Mesodermal cell (in vitro differentiated cells): ENCODE data around the gene FCN1.

Source experiments
- H3K27ac ChIP-seq: 2 replicates; pipeline ENCODE4 v1.7.0; 2013; ENCODE audit warnings: mild to moderate bottlenecking, low read depth, low read length, moderate library complexity; ENCODE audit not compliant: severe bottlenecking
- H3K36me3 ChIP-seq: 2 replicates; pipeline ENCODE4 v1.7.1; 2013; ENCODE audit warnings: mild to moderate bottlenecking, low read length, moderate library complexity; ENCODE audit not compliant: control insufficient read depth, insufficient read depth
- H3K4me1 ChIP-seq: one replicate; pipeline ENCODE4 v1.7.1; 2013; ENCODE audit warnings: mild to moderate bottlenecking, low read length; ENCODE audit not compliant: insufficient read depth, control insufficient read depth, poor library complexity, severe bottlenecking
- H3K4me3 ChIP-seq: 2 replicates; pipeline ENCODE4 v1.7.0; 2013; ENCODE audit warnings: low read length, control low read depth, mild to moderate bottlenecking; ENCODE audit not compliant: insufficient read depth, poor library complexity, severe bottlenecking; ENCODE audit errors: extremely low read depth
- H3K9me3 ChIP-seq: 2 replicates; pipeline ENCODE4 v1.7.1; 2013; ENCODE audit warnings: mild to moderate bottlenecking, low read length, moderate library complexity; ENCODE audit not compliant: control insufficient read depth
- WGBS, 2 experiments: methylation state at CpG; one replicate each; pipeline ENCODE4 v1.1.5; 2013; ENCODE audit warnings: missing lambda C conversion rate in 2 of 2; ENCODE audit not compliant: insufficient coverage in 2 of 2; 5-methylcytosine and 5-hydroxymethylcytosine counted together

FCN1 gene

DNA sequence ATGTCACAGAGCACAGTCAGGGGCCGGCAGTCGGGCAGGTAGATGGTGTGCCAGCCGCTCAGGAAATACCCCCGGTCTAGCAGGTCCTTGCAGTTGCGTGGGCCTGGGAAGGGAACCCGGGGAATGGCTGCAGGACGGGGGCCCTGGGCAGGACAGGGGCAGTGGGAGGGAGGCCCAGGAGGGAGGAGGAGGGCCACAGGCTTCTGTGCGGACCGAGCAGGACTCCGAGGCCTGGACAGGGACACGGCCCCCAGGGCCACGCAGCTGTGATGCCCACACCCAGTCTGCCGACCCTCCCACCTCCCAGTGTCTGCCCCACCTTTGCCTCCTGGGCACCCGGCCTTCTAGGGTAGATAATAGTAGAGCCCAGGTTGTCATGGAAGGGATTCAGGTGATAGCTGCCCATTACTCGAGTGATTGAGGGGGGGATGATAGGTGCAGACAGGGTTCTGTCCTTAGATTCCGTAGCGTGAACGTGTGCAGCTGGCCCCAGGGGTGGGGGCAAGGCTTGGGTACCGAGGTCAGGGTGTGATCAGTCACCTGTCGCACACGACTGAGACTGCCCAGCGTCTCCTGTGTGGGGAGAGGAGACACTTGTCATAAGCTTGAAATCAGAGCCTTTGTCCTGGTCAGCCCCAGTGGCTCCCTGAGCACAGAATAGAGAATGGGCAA lies 4.5 kb downstream of the FCN1 start:
- WGBS, 2 experiments, result 91% methylated on average over 11 to 16 of the region's 22 CpGs
- H3K27ac ChIP-seq, result no peak overlapping the region
- H3K36me3 ChIP-seq, result no peaks in the 10 kb centered on the region
- no peaks in the 10 kb centered on the region for H3K4me1 ChIP-seq
- H3K9me3 ChIP-seq, result no peaks in the 10 kb centered on the region
- H3K4me3 ChIP-seq, result no peak overlapping the region

DNA sequence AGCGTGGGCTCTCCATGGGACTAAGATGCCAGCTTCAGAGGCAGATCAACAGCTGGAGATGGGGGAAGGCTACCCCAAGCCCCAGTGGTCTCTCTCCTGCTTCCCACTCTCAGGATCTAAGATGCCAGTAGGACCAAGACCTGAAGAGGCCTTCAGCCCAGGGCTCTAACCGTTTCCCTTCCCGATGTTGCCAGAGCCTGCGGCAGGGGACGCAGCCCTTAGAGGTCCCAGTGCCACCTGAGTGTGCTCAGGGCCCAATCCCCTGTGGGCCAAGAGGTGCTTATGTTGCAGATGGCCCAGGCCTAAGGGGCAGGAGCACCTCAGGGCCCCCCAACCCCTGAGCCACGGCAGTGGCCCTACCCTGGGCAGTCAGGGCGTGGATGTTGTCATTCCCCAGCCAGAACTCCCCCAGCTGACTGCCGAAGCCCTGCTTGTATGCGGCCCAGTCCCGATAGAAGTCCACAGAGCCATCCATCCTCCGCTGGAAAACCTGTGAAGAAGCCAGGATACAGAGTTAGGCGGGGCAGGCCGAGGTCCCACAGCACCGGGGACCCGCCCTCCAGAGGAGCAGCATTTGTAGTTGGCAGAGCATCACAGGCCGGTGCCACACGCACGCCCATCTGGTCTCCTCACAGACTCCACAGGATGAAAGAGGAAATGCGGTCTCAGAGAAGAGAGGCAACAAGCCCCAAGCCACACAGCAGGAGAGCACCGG lies 5.4 kb downstream of the FCN1 start:
- WGBS, 2 experiments, result 89 to 91% methylated on average over 15 to 19 of the region's 20 CpGs

DNA sequence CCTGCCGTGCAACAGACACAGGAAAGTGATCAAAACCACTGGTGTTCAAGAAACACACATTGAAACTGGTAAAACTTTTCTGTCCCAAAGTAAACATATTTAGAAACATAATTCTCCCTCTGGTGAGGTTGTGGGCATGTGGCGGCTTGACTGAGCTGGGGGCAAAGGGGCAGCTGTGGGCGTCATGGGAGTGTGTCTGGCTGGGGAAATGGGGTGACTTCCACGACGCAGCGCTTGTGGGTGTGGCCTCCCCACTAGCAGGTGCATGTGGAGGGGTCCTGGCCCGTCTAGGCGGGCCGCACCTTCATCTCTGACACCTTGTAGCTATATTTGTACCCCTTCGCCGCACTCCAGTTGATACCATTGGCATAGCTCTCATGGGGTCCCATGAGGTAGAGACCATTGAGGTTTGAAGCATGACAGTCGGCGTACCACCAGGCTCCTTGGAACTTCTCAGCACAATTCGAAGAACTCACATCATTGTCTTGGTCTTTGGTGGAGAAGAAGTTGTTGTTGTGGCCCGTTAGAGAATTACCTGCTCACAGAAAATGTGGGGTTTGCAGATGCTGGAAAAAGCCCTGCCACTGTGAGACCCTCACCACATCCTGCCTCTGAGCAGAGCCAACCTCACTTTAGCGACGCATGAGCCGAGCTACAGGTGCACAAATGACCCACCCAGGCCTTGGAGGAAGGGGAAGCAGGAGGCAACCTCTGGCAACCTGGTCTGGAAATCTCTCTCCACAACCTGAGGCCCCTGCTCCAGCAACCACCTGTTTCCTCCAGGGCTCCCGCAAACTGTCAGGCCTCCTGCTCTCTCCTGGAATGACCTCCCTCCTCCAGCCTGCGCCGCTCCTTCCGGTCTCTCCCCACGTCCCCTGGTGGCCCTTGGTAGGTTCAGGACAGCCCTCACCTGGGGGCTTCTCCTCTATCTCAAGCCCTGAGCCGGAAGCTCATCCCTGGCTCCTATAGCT lies 7.9 kb downstream of the FCN1 start:
- Histone ChIP-seq H3K4me3 (no peak overlapping the region), H3K36me3 (no peaks in the 10 kb centered on the region), H3K9me3 (no peaks in the 10 kb centered on the region), H3K4me1 (no peaks in the 10 kb centered on the region), H3K27ac (no peak overlapping the region)
- 86 to 87% methylated on average over 19 to 21 of the region's 24 CpGs for WGBS, 2 experiments

More for the DNA sequence above, 5.4 kb downstream of the FCN1 start:
- H3K9me3 ChIP-seq, result no peaks in the 10 kb centered on the region
- H3K4me3 ChIP-seq, result no peak overlapping the region
- no peaks in the 10 kb centered on the region for H3K36me3 ChIP-seq
- no peaks in the 10 kb centered on the region for H3K4me1 ChIP-seq
- H3K27ac ChIP-seq, result no peak overlapping the region

DNA sequence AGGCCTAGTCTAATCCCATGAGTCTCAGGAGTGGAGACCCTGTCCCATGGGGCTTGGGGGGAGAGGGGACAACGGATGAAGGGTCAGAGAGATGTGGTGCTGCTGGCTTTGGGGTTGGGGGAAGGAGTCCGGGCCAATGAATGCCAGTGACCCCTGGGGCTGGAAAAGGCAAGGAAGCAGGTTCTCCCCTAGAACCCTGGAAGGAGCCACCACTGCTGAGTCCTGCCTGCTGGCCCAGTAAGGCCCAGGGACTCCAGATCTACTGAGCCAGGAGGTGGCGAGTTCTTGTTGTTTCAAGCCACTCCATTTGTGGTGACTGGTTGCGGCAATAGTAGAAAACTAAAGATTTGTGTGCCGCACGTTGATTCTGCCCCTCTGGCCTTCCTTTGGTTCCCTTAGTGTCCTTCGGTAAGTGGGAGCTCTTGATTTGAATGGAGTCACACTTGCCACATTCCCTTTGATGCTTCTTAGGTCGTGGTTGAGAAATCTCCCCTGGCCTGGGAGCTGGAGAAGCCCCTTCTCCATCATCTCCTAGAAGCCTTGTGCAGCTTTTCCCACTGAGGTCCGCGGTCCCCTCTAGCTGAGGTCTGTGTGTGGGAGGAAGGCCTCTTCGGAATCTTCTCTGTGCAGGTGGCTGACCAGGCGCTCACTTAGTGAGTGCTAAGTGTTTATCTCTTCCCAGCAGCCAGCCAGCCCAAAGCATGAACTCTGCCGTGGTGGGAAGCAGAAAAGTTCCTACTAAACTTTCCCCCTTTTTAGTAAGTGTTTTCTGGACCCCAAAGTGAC lies 9.0 kb downstream of the FCN1 start:
- H3K4me1 ChIP-seq, result no peaks in the 10 kb centered on the region
- H3K4me3 ChIP-seq, result no peak overlapping the region
- no peaks in the 10 kb centered on the region for H3K9me3 ChIP-seq
- H3K36me3 ChIP-seq, result no peaks in the 10 kb centered on the region
- no peak overlapping the region for H3K27ac ChIP-seq
- 84 to 92% methylated on average over 8 to 10 of the region's 13 CpGs for WGBS, 2 experiments

DNA sequence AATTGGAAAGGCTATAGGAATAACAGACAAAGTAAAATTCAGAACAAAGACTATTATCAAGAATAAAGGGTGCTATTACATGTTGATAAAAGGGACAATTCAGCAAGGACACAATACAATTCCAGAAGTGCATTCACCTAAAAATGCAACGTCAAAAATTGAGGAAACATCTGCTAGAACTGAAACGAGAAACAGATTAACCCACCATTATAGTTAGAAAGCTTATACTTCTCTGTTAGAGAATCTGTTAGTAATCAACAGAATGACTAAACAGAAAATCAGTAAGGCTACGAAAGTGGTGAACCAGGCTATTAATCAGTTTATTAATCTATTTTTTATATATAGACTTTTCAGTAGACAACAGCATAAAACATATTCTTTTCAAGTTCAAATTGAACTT lies 14.8 kb downstream of the FCN1 start:
- WGBS, 2 experiments, result 80% methylated on average over 1 of the region's 3 CpGs; no CpG with 5 or more reads in 1 of the 2 experiments
- Histone ChIP-seq H3K4me3 (no peak overlapping the region), H3K36me3 (no peaks in the 10 kb centered on the region), H3K27ac (no peak overlapping the region), H3K9me3 (no peaks in the 10 kb centered on the region), H3K4me1 (no peaks in the 10 kb centered on the region)

DNA sequence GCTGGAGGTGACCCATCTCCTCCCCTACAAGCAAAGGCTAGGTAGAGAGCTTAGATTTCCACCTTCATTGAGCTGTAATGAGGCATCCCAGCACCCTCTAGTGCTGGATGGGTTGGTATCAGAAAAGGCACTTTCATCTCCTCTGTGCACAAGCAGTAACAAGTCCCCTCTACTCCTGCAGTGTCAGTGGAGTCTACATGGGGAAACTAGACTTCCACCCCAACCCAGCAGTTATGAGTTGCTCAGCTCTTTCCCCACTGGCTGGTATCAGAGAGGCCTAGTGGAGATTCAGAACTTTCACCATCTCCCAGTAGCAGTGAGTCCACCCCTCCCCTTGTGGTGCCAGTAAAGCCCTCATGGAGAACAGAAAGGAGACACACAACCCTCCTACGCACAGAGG lies 17.9 kb downstream of the FCN1 start:
- Histone ChIP-seq H3K27ac (no peak overlapping the region), H3K36me3 (no peaks in the 10 kb centered on the region), H3K4me1 (no peaks in the 10 kb centered on the region), H3K4me3 (no peak overlapping the region), H3K9me3 (peaks cover 2% of the 10 kb centered on the region)
- WGBS, 2 experiments, result no CpG with 5 or more reads among the region's 1 CpG

DNA sequence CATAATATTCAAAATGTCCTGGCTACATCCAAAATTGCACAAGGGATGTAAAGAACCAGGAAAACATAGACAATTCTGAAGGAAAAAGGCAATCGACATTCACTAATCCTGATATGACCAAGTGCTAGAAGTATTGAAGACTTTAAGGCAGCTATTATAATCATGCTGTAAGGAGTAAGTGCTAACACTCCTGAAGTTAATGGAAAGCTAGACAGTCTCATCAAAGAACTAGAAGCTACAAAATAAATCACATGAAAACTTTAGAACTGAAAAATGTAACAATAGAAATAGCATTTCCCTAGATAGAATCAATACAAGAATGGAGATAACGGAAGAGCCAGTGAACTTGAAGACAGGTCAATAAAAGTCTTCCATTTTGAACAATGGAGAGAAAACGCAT lies 18.5 kb downstream of the FCN1 start:
- Histone ChIP-seq H3K27ac (no peak overlapping the region), H3K4me1 (no peaks in the 10 kb centered on the region), H3K9me3 (peaks cover 8% of the 10 kb centered on the region), H3K36me3 (no peaks in the 10 kb centered on the region), H3K4me3 (no peak overlapping the region)
- WGBS, 2 experiments, result no CpG with 5 or more reads among the region's 3 CpGs

DNA sequence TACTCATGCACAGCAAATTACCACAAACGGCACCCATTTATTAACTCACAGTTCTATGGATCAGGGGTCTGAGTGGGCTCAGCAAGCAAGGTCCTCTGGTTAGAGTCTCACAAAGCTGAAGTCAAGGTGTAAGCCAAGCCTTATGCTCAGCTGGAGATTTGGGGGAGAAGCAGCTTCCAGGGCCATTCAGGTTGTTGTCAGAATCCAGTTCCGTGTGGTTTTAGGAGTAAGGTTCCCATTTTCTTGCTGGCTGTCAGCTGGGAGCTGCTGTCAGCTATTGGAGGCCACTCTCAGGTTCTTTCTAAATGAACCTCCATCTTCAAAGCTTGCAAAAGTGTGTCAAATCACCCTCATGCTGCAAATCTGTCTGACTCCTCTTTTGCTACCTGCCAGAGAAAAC lies 19.4 kb downstream of the FCN1 start:
- Histone ChIP-seq H3K4me3 (no peak overlapping the region), H3K36me3 (no peaks in the 10 kb centered on the region), H3K27ac (no peak overlapping the region), H3K4me1 (no peaks in the 10 kb centered on the region), H3K9me3 (peaks cover 9% of the 10 kb centered on the region)
- 100% methylated on average over 1 of the region's 2 CpGs; no CpG with 5 or more reads in 1 of the 2 experiments for WGBS, 2 experiments

DNA sequence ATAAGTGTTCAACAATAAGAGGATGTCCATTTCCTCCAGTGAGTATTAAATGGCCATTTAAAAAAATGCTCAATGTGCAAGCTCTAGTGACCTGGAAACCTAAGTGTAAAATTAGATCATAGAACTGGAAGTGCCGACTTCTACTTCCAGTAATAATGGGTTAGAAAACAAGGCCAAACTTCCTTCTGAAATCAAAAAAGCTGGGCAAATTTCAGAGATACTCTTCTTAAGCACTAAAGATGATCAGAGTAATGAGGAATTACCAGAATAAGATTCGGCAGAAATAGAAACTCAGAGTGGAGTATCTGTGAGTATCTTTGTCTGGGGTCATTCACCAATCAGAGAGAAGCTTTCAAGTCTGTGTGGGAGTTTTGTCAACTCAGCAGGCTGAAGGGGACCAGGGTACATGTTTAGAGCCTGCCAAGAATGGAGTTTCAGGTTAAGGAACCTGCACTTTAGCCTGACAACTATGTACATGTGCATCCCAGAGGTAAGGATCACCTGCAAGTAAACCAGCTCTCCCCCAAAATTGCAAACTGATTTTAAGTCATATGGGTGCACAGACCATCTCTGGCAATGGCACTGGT lies 20.0 kb downstream of the FCN1 start:
- Histone ChIP-seq H3K9me3 (peaks cover 9% of the 10 kb centered on the region), H3K27ac (no peak overlapping the region), H3K4me1 (no peaks in the 10 kb centered on the region), H3K4me3 (no peak overlapping the region), H3K36me3 (no peaks in the 10 kb centered on the region)
- 80 to 100% methylated on average over 1 to 2 of the region's 2 CpGs for WGBS, 2 experiments
